NCI-H1417 (cell line): Measurements from ENCODE around the gene PRELP.
"Not testable (repeated sequence)": the region's sequence is repeated elsewhere in the genome, so short reads cannot be mapped to it uniquely, and the experiment has no call there.

ENCODE experiments used
- DNase-seq, 3 experiments: peaks; one replicate each; lab custom pipeline; 2025; lab: John Stamatoyannopoulos, UW

Gene PRELP

GRCh38 chr1:203453616-203454015 lies 22.0 kb upstream of the PRELP start:
- DNase-seq: peak in 2 of 3 experiments; percentile 19 to 62

- DNase-seq: no peak
These were observed 20.6 kb upstream of the PRELP start for GRCh38 chr1:203454986-203455471.

GRCh38 chr1:203455706-203456105 lies 19.9 kb upstream of the PRELP start:
- no peak for DNase-seq

- no peak for DNase-seq
These were observed 19.0 kb upstream of the PRELP start for GRCh38 chr1:203456577-203456976.

- no peak for DNase-seq
These were observed 17.5 kb upstream of the PRELP start for GRCh38 chr1:203458078-203458477.

GRCh38 chr1:203459671-203460201 lies 15.9 kb upstream of the PRELP start:
- peak in 1 of 3 experiments; percentile 40 for DNase-seq

- peak in 2 of 3 experiments; percentile 82 to 95 for DNase-seq
These were observed 13.9 kb upstream of the PRELP start for GRCh38 chr1:203461717-203462116.

GRCh38 chr1:203462143-203462542 lies 13.5 kb upstream of the PRELP start:
- no peak for DNase-seq

GRCh38 chr1:203462878-203463277 lies 12.7 kb upstream of the PRELP start:
- DNase-seq: no peak

GRCh38 chr1:203463469-203464062 lies 12.0 kb upstream of the PRELP start:
- peak in 1 of 3 experiments; percentile 51 for DNase-seq

- DNase-seq: peak; percentile 54 to 85 (median 72)
These were observed 11.4 kb upstream of the PRELP start for GRCh38 chr1:203464226-203464625.

GRCh38 chr1:203464743-203465142 lies 10.9 kb upstream of the PRELP start:
- DNase-seq: no peak

GRCh38 chr1:203465146-203465798 lies 10.3 kb upstream of the PRELP start:
- no peak for DNase-seq

- DNase-seq: peak in 1 of 3 experiments; percentile 49
These were observed 9.7 kb upstream of the PRELP start for GRCh38 chr1:203465948-203466347.

- DNase-seq: not testable (repeated sequence)
These were observed 8.6 kb upstream of the PRELP start for GRCh38 chr1:203466906-203467549.

- no peak for DNase-seq
These were observed 8.1 kb upstream of the PRELP start for GRCh38 chr1:203467550-203467921.

GRCh38 chr1:203468326-203468725 lies 7.3 kb upstream of the PRELP start:
- no peak for DNase-seq

GRCh38 chr1:203470240-203470639 lies 5.4 kb upstream of the PRELP start:
- DNase-seq: no peak

GRCh38 chr1:203471841-203472240 lies 3.8 kb upstream of the PRELP start:
- no peak for DNase-seq

- DNase-seq: no peak
These were observed 2.3 kb upstream of the PRELP start for GRCh38 chr1:203473281-203473680.

GRCh38 chr1:203473781-203474305 lies 1.8 kb upstream of the PRELP start:
- no peak for DNase-seq

GRCh38 chr1:203476216-203476814 lies 709 bp downstream of the PRELP start:
- DNase-seq: no peak
